Vagina (tissue), 2 donors: Measurements from ENCODE around the gene CELF4. TPM values are rescaled to one million over a fixed set of nuclear protein-coding genes. Genes with fewer than 3 reads are reported as not detected.

ENCODE experiments used
- DNase-seq, 2 donors: peaks; one replicate each; pipeline ENCODE4 v3.0.0-alpha.2; 2017; ENCODE audit errors: extremely low spot score in 2 of 2
- H3K27ac ChIP-seq: fragments of 200-600 bp; sonication (generic); one replicate; pipeline ENCODE4 v1.5.1; 2019
- H3K27me3 ChIP-seq: fragments of 200-600 bp; sonication (generic); one replicate; pipeline ENCODE4 v1.5.1; 2019
- H3K36me3 ChIP-seq, 2 donors: fragments of 200-600 bp; sonication (generic); one replicate each; pipeline ENCODE4 v1.5.1; 2017 to 2019
- H3K4me1 ChIP-seq: fragments of 200-600 bp; sonication (generic); one replicate; pipeline ENCODE4 v1.5.1; 2019
- H3K4me3 ChIP-seq, 2 donors: fragments of 200-600 bp; sonication (generic); 1 replicate in 1 of 2; 2 replicates in 1 of 2; pipeline ENCODE4 v1.5.1; 2016 to 2019
- H3K9me3 ChIP-seq: fragments of 200-600 bp; sonication (generic); one replicate; pipeline ENCODE4 v1.5.1; 2019
- POLR2A ChIP-seq, 2 donors: fragments of 450-650 bp; IDR thresholded peaks; one replicate each; pipeline ENCODE4 v1.6.1; 2017; ENCODE audit warnings: antibody characterized with exemption in 2 of 2, mild to moderate bottlenecking in 2 of 2, moderate library complexity in 2 of 2
- POLR2AphosphoS5 ChIP-seq, 2 donors: sonication (generic); formaldehyde crosslinking; IDR thresholded peaks; one replicate each; pipeline ENCODE4 v1.9.0; 2017; ENCODE audit warnings: antibody characterized with exemption in 2 of 2, mild to moderate bottlenecking in 2 of 2, low read depth in 1 of 2; ENCODE audit not compliant: insufficient read depth in 1 of 2
- intact Hi-C: fragments of 100-400 bp; cut with DNase I; formaldehyde crosslinking; loops from one replicate; pipeline ENCODE4 v1.15.1; 2023
- total RNA-seq: library from RNA; depleted of rRNA; stranded (reverse); fragments of >200 nt; gene quantifications from one replicate; pipeline ENCODE4 v1.2.3, GENCODE V29; 2016
- TF ChIP-seq, protein P1 (sequence below), 3 experiments: fragments of 450-650 bp in 2 of 3; fragments of 200-600 bp in 1 of 3; sonication (generic) in 1 of 3; IDR thresholded peaks; one replicate each; pipeline ENCODE4 v1.5.1; 2017 to 2019; ENCODE audit warnings: antibody characterized with exemption in 3 of 3, mild to moderate bottlenecking in 2 of 3, moderate library complexity in 2 of 3

CELF4 gene
- total RNA-seq, 1 donor from 2014 or later = 2.2 TPM

DNA sequence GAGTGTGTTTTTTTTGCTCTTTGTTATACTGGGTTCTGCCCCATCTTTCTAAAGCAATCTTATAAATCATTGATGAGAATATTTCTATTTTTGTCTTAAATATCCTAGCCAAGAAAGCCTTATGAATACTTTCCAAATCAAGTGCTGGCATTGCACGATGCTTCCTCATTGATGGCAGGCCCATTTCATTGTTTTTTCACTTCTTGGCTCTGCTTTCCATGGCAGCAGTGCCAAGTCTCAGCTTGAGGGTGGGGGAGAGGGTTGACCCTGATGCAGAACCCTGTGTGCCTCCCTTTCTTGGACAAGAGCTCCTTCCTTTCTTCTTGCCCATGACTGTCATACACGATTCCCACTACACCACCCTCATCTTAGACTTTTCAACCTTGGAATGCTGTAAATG is 16.7 kb upstream of the CELF4 start:
- no peaks in the 10 kb centered on the region for H3K27me3 ChIP-seq
- DNase-seq = no peak
- no peaks in the 10 kb centered on the region for H3K9me3 ChIP-seq
- no peaks in the 10 kb centered on the region for H3K4me1 ChIP-seq
- no peak overlapping the region for H3K4me3 ChIP-seq
- TF ChIP-seq POLR2AphosphoS5 (IDR thresholded peaks at IDR 0.05; ENCODE audit: insufficient read depth in 1 of 2, low read depth in 1 of 2) = no peak
- TF ChIP-seq, protein P1, sequence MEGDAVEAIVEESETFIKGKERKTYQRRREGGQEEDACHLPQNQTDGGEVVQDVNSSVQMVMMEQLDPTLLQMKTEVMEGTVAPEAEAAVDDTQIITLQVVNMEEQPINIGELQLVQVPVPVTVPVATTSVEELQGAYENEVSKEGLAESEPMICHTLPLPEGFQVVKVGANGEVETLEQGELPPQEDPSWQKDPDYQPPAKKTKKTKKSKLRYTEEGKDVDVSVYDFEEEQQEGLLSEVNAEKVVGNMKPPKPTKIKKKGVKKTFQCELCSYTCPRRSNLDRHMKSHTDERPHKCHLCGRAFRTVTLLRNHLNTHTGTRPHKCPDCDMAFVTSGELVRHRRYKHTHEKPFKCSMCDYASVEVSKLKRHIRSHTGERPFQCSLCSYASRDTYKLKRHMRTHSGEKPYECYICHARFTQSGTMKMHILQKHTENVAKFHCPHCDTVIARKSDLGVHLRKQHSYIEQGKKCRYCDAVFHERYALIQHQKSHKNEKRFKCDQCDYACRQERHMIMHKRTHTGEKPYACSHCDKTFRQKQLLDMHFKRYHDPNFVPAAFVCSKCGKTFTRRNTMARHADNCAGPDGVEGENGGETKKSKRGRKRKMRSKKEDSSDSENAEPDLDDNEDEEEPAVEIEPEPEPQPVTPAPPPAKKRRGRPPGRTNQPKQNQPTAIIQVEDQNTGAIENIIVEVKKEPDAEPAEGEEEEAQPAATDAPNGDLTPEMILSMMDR (IDR thresholded peaks at IDR 0.05) = no peak
- TF ChIP-seq POLR2A (IDR thresholded peaks at IDR 0.05) = no peak
- intact Hi-C loops = no loop called here
- no peak overlapping the region for H3K27ac ChIP-seq
- H3K36me3 ChIP-seq = no peaks in the 10 kb centered on the region

DNA sequence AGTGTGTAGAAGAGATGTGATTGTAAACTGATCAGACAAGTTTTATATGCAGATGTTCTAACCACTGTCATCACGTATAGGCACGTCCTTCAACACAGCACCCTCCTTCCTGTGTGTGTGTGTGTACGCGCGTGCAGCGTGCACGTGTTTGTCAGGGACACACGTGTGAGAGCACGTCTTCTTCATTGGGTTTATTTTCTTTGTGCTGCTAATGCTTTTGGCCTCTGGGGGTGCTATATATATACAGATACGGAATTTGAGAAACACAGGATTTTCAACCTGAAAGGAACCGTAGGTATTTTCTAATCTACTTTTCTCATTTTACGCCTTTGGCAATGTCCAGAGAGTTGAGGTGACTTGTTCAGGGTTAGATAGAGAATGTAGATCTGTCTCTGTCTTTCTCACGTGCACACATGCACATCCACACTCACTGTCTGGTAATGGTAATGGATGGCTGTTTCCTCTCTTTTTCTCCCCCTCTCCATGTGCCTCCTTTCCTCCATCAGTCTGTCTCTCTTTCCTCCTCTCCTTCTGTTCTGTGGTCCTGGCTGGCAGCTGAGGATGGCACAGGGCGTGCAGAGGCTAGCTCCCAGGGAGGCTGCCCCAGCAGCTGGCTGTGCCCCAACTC is 13.4 kb upstream of the CELF4 start:
- Histone ChIP-seq H3K9me3 (no peaks in the 10 kb centered on the region), H3K27ac (no peak overlapping the region), H3K4me3 (no peak overlapping the region), H3K27me3 (no peaks in the 10 kb centered on the region), H3K4me1 (no peaks in the 10 kb centered on the region), H3K36me3 (no peaks in the 10 kb centered on the region)
- TF ChIP-seq, protein P1 (IDR thresholded peaks at IDR 0.05) = no peak
- TF ChIP-seq POLR2A (IDR thresholded peaks at IDR 0.05) (no peak), POLR2AphosphoS5 (IDR thresholded peaks at IDR 0.05; ENCODE audit: insufficient read depth in 1 of 2, low read depth in 1 of 2) (no peak)
- DNase-seq = no peak
- intact Hi-C loops = no loop called here

DNA sequence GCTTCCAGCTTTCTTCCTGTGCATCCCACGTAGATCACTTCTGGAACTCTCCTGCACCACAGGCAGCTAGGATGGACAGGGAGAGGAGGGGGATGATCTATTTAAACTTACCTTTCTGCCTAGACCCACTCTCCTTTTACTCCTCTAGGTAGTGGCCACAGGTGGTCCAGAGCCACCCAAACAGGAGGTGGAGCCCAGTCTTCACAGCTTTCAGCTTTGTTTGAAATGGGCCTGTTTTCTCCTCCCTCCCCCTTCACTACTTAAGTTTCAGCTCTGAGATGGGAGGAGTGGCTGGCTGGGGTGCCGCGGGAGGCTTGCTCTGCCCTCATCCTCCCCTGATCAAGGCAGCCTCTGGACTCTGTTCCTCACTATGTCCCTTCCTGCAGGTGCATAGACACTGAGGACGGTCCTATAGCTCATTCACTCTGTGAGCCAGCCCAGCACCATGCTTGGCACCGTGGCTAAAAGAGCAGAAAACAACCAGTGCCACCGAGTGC is 12.6 kb upstream of the CELF4 start:
- intact Hi-C loops = no loop called here
- peak in 1 of 2 donors; percentile 67 for DNase-seq
- H3K27ac ChIP-seq = no peak overlapping the region
- no peak overlapping the region for H3K4me3 ChIP-seq
- TF ChIP-seq POLR2A (IDR thresholded peaks at IDR 0.05) = no peak
- no peak for TF ChIP-seq POLR2AphosphoS5 (IDR thresholded peaks at IDR 0.05; ENCODE audit: insufficient read depth in 1 of 2, low read depth in 1 of 2)
- TF ChIP-seq, protein P1 (IDR thresholded peaks at IDR 0.05) = no peak
- no peaks in the 10 kb centered on the region for H3K36me3 ChIP-seq
- H3K9me3 ChIP-seq = no peaks in the 10 kb centered on the region
- no peaks in the 10 kb centered on the region for H3K4me1 ChIP-seq
- H3K27me3 ChIP-seq = no peaks in the 10 kb centered on the region

DNA sequence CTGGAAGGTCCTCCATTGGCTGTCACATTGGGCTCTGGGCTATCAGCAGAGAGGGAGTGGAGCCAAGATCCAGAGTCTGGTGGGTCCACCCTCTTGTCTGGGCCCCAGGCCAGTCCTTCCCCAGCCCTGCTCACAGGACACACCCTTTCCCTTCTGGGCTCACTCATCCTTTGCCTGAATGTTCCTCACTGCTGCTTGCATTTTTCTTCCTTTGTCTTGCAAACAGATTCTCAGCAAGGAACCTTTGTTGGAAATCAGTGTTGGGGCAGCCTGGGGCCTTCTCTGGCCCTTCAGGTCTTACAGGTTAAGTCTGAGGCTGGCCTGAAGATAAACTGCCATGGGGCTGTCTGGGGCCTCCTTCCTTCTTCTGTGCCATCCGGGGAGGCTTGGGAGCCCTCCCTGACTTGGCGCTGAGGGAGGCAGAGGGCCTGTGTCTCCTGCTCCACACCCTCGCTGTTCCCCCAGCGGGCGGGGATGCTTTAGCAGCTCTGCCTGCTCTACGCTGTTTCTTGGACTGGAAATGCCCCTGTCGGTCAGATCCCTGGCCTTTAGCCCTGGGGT is 11.5 kb upstream of the CELF4 start:
- no peak overlapping the region for H3K27ac ChIP-seq
- H3K4me1 ChIP-seq = no peaks in the 10 kb centered on the region
- no peaks in the 10 kb centered on the region for H3K9me3 ChIP-seq
- H3K27me3 ChIP-seq = no peaks in the 10 kb centered on the region
- TF ChIP-seq POLR2AphosphoS5 (IDR thresholded peaks at IDR 0.05; ENCODE audit: insufficient read depth in 1 of 2, low read depth in 1 of 2) (no peak), POLR2A (IDR thresholded peaks at IDR 0.05) (no peak)
- TF ChIP-seq, protein P1 (IDR thresholded peaks at IDR 0.05) = no peak
- no peaks in the 10 kb centered on the region for H3K36me3 ChIP-seq
- intact Hi-C loops = no loop called here
- H3K4me3 ChIP-seq = no peak overlapping the region
- DNase-seq = peak; percentile 47 to 77

DNA sequence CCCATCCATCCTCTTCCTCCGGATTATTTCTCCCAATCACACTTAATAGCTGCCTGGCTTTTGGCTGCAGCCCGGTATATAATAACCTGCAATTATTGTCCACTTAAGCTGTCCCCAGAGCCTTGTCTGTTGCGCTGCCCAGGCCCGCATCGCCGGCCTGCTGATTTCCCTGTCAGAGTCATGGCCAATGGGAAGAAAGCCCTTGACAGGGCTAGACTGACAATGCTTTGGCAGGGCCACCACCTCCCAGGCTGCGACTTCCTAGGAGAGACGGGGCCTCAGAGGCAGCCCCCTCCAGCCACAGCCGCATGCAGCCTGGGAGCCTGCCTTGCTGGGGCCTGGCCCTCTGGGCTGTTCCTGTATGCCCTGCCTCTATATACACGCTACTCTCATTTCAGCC is 10.0 kb upstream of the CELF4 start:
- TF ChIP-seq POLR2AphosphoS5 (IDR thresholded peaks at IDR 0.05; ENCODE audit: insufficient read depth in 1 of 2, low read depth in 1 of 2) = no peak
- TF ChIP-seq, protein P1 (IDR thresholded peaks at IDR 0.05) = no peak
- TF ChIP-seq POLR2A (IDR thresholded peaks at IDR 0.05) = no peak
- DNase-seq = peak in 1 of 2 donors; percentile 43
- H3K9me3 ChIP-seq = no peaks in the 10 kb centered on the region
- no peak overlapping the region for H3K4me3 ChIP-seq
- H3K4me1 ChIP-seq = no peaks in the 10 kb centered on the region
- H3K36me3 ChIP-seq = no peaks in the 10 kb centered on the region
- intact Hi-C loops = no loop called here
- no peaks in the 10 kb centered on the region for H3K27me3 ChIP-seq
- H3K27ac ChIP-seq = no peak overlapping the region
